IPS-NIHi11 (cell line): ENCODE measurements around the gene TNPO1.
A peak's percentile ranks its signal among the peaks of the same experiment; 100 is the strongest.
"Not testable (repeated sequence)": the region's sequence is repeated elsewhere in the genome, so short reads cannot be mapped to it uniquely, and the experiment has no call there.

Experiments used
- DNase-seq: peaks from one replicate; pipeline ENCODE4 v3.0.0; 2012; ENCODE audit warnings: mixed read lengths, low spot score

The TNPO1 gene

DNA sequence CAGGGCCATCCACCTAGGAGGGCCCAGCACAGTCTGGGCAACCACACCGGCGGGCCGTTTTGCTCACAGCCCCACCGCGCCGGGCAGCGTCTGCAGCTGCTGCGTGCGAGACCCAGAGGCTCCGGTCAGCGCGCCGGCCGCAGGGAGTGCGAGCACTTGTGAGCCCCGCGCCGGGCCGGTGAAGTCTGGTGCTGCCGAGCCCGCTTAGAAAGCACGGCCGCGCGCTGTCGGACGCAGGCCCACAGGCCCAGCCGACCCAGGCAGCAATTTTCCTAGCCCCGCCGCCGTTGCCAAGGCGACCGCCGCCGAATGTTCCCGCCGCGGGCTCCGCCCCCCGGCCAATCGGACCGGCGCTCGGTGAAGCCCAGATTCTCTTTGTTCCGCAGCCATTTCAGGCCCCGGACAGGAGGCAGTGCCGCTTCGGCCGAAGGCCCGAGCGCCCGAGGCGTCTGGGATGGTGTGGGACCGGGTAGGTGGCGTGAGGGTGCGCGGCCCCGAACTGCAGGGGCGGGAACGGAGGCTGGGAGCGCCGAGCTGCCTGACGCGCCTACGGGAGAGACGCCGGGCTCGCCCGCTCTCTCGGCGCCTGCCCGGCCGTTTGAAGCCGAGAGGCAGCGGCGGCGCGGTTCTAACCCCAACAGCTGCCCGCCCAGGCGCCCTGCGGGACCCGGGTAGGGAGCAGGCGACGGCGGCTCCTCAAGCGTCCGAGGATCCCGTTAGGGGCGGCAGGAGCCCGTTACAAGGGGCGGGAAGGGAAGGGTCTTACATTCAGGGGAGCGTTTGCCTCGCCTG is at the start of gene TNPO1:
TSS of gene TNPO1 (plus strand) at position 378 of the 792 bp plus-strand sequence. CDS start at position 455, 77 bp downstream.
- peak; percentile 90 for DNase-seq

DNA sequence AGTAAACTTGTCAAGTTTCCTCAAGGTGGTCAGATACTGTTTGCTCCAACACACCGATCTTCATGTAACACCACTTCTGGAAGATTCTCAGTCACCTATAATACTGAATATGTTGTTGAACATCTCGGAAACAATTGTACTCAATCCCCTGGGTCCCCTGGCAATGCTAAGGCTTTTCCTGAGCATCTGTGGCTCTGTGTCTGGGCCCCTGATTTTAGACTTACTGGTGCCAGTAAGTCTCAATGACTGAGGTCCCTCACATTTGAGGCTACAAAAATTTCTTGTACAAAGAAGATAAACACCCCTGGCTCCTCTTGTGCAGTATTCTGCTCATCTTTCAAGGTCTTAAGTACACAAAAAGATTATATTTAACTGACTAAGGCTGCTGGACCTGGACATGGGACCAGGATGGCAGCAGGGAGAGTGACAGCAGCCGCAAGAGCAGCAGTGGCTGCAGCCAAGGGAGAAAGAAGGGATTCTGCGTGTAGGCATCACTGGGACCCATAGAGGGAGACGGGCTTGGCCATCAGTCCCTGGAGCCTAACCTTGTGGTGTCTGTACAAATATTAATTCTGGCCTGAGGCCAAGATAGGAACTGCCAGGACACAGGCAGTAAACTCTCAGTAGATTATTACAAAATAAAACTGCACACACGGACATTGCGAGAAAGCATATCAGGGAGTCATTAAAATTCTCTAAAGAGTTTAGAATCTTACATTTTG is 49.0 kb upstream of the TNPO1 start:
- DNase-seq: no peak

DNA sequence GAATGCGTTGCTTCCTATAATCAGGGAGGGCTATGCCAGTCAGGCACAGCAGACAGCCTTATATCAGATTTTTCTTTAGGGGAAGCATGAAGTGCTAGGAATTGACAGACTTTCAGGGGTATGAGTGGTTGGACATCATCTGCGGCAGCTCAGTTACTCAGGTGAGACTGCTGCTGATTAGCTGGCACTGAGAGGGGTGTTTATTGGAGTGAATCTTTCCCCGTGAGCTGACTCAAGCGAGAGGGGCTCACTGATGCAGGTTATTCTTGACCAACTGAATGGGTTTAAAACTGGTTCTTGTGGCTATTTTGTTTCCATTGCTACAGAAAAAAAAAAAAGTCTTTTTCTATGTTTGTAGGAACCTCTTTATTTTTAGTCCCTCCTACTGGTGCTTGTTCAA is 46.2 kb upstream of the TNPO1 start:
- DNase-seq: no peak

DNA sequence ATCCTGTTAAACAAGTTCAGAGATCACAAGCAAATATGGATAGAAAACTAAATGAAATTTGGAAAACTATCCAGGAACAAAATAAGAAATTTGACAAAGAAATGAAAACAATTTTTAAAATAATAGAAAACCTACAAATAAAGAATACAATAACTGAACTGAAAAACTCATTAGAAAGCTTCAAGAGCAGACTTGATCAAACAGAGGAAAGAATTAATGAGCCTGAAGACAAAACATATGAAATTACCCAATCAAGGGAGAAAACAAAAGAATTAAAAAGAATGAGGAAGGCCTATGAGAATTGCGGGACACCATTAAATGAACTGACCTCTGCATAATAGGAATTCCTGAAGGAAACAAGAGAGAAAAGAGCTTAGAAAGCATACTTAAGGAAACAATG is 39.8 kb upstream of the TNPO1 start:
- DNase-seq: no peak

DNA sequence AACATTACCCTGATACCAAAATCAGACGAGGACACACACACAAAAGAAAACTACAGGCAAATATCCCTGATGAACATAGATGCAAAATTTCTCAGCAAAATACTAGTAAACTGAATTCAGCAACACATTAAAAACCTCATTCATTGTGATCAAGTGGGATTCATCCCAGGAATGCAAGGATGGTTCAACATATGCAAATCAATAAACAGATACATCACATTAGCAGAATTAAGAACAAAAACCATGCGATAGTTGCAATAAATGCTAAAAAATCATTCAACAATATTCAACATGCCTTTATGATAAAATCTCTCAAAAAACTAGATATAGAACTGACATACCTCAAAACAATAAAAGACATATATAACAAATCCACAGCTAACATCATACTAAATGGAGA is 36.9 kb upstream of the TNPO1 start:
- DNase-seq: no peak

DNA sequence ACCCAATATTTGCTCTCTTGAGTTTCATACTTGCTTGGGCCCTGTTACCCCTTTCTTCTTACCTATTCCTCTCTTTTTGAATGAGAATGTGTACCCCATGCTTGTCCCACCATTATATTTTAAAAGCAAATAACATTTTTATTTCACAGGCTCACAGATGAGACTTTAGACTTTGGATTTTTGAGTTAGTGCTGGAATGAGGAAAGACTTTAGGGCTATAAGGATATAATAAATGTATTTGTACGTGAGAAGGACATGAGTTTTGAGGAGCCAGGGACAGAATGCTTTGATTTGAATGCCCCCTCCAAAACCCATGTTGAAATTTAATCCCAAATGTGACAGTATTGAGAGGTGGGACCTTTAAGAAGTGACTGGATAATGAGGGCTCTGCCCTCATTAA is 33.1 kb upstream of the TNPO1 start:
- DNase-seq: no peak

DNA sequence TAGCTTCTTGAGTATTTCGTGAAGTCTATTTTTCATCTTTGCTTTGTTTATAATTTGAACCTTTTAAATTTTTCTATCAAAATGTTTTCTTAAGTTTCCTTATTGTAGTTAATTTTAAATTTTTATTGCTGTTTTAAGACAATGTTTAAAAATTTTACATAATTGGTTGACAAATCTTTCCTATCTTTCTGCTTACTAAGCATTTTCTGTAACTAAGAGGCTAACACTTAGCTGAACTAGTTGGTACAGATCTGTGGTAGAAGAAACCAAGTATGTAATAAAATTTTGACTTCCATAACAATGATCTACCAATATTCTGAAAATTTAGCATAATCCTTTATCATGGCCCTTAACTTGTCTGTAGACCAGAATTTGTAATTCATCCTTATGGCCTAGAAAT is 32.3 kb upstream of the TNPO1 start:
- no peak for DNase-seq

DNA sequence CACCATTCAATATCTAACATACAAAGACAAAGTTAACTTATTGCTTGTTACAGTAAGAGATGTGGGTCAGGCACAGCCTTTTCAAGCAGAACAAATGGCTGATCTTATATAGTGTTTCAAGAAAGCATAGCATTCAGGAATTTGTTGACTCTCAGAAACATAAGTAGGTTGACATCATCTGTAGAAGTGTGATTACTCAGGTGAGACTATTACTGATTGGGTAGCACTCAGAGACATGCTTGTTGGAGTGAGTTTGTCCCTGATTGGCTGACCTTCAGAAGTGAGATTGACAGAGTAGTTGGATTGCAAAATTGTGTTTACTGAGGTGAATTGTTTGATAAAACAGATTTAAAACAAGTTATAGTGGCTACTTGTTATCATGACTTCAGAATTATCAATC is 30.7 kb upstream of the TNPO1 start:
- peak; percentile 26 for DNase-seq

DNA sequence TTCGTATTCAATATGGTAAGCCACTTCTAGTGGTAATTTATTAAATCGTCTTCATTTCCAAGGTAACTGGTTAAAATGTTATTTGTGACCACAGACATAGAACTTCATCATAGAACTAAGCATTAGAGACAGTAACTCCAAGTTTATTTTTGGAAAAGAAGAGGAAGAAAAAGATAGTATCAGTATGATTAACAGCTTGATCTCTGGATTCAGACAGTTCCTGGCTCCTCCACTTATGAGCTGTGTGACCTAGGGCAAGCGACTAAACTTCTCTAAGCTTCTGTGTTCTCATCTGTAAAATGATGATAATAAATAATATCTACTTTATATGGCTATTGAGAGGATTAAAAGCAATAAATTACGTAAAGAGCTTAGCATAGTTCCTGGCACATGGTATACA is 29.8 kb upstream of the TNPO1 start:
- DNase-seq: no peak

DNA sequence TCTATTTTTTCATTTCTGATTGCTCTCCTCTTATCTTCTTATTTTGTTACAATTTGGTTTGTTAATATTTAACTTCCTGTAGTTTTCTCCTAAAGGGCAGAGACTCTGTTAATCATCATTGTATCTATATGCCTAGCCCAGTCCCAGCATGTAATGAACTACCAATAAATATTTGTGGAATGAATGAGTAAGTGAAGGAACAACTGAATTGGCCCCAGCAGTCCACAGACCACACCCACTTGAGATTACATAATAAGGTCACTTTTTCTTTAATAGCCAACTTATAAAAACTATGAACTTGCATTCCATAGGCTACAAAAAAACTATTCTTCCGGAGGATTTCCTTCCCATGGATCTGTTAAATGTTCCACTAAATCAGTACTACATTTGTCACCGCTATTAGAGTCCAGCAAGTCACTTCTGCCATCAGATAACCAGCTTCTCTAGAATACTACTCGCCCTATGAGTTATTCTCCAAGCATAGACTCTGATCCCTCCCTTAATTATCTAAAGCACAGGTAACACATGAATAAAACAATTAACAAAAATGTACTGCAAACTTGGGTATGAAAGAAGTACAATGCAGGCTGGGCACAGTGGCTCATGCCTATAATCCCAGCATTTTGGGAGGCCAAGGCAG is 27.5 kb upstream of the TNPO1 start:
- no peak for DNase-seq

DNA sequence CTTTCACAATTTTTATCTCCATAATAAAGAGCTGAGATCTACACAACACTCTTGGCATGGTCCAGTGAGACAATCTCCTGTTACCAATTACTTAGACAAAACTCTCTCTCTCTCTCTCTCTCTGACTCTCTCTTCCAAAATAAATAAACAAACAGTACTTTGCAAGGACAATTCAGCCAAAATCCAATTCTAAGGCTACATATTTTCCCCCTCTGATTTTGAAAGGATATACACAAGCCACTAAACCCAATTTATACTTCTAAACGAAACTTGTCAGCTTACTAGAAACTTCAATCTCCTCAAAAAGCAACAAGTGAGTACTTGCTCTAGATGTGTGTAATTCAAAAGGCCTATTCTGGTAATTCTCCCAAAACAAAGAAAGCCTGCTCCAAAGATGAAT is 26.3 kb upstream of the TNPO1 start:
- no peak for DNase-seq

DNA sequence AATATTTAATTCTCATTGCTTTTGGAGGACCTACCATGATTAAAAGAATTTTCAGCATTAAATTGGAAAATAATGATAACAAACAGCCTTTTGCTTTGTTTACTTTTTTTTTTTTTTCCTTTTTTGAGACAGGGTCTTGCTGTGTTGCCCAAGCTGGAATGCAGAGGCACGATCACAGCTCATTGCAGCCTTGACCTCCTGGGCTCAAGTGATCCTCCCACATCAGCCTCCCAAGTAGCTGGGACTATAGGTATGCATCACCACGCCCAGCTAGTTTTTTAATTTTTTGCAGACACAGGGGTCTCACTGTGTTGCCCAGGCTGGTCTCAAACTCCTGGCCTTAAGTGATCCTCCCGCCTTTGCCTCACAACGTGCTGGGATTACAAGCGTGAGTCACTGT is 23.8 kb upstream of the TNPO1 start:
- not testable (repeated sequence) for DNase-seq

DNA sequence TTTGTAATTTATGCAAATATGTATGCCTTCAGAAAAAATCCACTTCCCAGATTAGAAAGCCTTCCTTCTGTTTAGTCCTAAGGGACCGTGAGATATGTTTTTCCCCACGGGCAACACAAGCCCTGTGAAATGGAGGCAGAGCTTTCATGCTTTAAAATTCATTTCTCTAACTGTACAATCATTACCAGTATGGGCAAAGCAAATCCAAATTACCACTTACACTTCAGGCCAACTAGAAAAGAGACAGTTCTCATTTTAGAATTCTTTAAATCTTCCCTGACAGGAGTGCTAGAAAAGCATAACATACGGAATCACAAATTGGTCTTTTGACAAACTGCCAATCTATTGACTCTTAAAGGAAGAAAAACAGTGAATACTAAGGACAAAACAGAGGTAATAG is 20.5 kb upstream of the TNPO1 start:
- DNase-seq: no peak

DNA sequence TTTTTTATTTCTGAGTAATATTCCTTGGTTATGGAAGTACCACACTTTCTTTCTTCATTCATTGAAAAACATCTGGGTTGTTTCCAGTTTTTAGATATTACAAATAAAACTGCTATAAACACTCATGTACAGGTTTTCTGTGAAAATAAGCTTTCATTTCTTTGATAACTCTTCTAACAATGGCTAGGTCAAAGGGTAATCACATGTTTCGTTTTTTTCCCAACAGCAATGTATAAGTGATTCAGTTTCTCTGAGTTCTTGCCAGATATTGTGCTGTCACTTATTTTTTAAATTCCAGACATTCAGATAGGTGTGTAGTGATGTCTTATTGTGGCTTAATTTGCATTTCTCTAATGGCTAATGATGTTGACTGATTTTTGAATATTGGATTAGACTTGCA is 16.7 kb upstream of the TNPO1 start:
- no peak for DNase-seq

DNA sequence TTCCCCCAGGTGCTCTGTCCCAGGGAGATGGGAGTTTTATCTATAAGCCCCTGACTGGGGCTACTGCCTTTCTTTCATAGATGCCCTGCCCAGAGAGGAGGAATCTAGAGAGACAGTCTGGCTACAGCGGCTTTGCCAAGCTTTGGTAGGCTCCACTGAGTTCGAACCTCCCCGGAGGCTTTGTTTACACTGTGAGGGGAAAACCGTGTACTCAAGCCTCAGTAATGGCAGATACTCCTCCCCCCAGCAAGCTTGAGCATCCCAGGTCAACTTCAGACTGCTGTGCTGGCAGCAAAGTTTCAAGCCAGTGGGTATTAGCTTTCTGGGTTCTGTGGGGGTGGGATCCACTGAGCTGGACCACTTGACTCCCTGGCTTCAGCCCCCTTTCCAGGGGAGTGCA is 7.8 kb upstream of the TNPO1 start:
- DNase-seq: not testable (repeated sequence)

DNA sequence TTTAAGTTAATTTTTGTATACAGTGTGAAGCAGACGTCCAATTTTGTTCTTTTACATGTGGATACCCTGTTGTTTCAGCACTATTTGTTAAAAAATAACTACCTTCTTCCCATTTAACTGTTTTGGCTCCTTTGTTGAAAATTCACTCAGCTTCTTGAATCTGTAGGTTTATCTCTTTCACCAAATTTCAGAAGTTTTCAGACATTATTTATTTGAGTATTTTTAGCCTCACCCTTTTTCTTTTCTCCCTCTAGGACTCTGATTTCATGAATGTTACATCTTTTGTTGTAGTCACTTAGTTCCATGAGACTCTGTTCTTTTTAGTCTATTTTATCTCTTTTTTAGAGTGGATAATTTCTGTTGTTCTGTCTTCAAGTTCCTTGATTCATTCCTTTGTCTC is 4.6 kb upstream of the TNPO1 start:
- no peak for DNase-seq

DNA sequence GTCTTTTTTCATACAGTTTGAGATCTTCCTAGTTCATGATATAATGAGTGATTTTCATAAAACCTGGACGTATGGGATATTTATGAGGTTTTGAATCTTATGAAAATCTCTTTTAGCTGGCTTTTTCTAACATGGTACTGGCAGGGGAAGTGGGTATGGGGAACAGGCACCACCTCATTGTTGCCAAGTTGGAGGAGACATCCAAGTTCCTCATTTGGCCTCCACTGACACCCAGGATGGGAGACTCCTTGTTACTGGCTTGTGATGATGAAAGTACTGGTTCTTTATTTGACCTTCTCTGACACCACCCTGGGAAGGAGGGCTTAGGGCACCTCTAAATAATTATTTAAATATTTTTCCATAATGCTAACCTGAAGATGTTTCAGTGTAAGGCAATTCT is 4.0 kb upstream of the TNPO1 start:
- no peak for DNase-seq

DNA sequence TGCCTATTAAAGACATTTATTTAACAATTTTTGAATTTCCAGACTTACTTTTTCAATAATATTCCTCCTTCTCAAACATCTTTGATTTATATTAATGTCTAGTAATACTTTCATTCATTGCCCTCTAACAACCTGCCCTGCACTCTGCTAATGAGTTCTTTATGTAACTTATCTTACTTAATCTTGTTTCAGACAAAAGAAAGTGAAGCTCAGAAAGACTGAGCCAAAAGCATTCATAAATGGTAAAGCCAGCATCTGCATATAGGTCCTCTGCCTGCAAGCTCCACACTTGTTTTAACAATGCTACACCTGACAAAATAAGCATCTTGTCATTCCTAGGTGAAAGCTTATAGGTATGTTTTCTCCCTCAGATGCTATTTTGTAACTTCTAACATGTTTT is 2.4 kb upstream of the TNPO1 start:
- DNase-seq: no peak

DNA sequence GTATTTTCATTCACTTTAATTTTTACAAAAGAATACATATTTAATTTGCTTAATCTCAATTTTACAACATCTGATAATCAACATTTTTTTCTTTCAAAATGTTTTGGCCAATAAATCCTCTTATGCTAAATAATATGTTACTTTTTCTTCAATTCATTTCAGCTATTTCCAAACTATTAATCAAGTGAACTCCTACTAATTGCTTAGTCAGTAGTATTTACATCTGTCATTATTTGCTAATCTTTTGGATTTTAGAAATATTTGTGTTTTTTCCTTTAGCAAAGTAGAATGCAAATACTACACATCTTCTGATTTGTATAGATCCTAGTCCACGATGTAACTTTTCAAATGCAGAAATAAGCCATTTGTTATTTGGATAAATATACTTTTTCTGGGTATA is 1.6 kb upstream of the TNPO1 start:
- no peak for DNase-seq

DNA sequence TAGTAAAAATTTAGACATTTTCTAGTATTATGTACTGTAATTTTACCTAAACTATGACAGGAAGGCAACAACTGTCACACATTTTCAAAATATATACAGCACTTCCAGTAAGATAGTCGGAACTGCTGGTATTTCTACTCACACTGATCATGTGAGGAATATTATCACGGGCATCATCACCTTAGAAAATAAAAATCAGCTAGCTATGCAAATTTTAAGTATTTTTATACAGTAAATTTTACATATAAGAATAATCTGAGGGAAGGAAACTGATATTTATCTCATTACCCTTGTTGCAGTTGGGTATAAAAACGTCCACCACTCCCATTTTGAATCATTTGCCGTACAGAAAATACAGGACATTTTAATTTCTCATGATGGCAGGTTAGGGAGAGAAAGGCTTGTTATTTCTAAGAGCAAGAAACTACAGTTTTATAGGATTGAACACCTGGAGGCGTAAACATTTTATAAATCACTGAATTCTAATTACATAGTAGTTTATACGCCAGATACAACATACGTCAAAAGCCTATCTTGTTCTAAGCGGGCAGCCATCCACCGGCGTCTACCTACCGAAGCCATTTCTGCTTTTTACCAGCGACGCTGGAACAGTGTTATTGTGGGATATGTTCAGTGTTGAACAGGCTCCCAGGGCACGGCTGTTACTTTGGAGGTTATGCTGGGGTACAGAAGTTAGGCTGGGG is 729 bp upstream of the TNPO1 start:
- DNase-seq: no peak

DNA sequence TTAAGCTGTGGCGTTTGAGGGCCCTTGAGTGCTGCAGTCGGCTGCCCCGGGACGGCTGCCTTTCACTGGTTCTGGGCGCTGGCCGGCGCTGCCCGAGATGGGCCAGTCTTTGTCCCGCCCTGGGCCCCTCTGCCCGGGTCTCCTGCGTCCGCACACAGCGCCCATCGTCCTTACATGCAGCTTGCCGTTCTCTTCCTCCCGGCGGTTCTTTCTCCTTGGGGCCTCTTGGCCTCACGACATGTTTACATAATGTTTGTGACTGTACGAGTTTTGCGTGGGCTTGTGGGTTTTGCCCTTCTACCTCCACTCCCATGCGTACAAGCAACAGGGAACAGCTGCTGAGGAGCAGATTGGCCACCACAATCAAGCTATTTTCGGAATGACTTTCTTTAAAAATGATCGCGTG is 618 bp downstream of the TNPO1 start:
- peak; percentile 55 for DNase-seq

DNA sequence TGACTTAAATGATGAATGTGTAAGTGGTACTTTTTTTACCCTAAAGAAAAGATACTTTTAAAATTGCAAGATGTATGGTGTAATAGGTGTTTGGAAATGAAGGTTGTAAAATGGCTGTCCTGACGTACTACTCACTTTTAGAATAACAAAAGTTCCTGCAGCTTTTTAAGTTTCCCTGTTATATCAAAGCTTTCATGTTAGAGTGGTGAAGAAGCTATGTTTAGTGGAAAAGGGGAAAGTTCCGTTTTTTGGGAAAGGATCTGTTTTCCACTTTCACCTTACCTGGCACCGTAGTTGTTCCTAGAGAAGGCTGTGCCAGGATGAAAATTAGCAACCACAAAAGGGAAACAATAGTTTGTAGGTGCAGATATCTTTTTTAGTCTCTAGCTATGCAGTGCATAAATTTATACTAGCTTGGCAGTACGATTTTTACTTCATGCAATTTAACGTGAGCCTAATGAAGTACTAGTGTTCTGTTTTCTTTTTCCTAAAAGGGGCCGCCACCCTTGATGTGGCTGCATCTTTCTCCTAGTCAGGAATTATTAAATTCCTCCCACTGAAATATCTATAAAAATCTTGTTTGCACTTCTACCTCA is 1.3 kb downstream of the TNPO1 start:
- no peak for DNase-seq
